ENCODE data around the gene OSMR.
"Not testable (repeated sequence)": the region's sequence is repeated elsewhere in the genome, so short reads cannot be mapped to it uniquely, and the experiment has no call there.

Gene OSMR

DNA sequence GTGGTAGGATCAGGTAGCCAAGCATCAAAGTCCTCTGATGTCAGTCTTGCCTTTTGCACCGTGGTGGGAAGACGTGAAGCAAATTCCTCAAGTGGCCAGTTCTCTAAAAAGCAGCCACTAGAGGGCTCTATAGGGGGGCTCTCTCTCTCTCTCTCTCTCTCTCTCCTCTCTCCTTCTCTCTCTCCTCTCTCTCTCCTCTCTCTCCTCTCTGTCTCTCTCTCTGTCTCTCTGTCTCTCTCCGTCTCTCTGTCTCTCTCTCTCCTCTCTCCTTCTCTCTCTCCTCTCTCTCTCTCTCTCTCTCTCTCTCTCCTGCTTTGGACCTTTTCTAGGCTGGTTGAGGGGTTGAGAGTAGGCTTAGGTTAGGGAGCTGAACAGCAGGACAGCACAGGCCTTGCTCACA lies 13.9 kb upstream of the OSMR start:
- peak; percentile 18 for DNase-seq

DNA sequence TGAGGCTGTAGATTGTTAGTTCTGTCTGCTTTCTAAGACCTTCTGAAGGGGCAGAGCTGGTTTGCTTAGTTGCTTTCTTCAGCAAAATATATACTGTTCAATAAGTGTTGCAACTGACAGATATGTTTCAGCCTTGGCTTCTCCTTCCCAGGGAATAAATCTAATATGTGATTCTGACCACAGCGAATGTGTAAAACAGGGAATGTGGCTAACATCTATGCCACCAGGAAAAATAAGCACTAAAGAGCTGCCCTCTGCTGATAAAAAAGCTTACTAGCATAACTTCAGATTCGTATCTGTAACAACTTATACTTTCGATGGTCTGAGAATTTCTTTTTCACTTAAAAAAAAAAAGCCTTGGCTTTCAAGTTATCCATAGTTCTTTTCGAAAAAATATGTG lies 13.0 kb upstream of the OSMR start:
- no peak for DNase-seq

GRCh38 chr5:38835887-38836286 lies 9.9 kb upstream of the OSMR start:
- DNase-seq, result no peak

DNA sequence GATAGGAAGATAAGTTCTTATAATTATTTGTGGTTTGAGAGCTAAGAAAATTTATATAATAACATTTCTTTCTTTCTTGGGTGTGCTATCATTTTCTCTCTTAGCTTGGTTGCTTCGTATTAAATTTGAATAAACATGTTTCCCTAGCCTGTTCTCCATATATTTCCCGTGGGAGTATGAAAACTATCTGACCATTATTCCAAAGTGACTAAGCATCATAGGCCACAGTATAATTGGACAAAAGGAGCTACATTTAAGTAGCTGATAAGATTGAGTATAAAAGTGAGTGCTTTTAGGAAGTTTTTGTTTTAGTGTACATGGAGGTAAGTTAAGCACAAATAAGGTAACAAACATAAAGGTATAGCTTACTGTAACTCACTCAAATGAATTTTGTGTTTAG lies 8.4 kb upstream of the OSMR start:
- no peak for DNase-seq

GRCh38 chr5:38837932-38838331 lies 7.9 kb upstream of the OSMR start:
- no peak for DNase-seq

- no peak for DNase-seq
Measured at GRCh38 chr5:38843665-38844064, 2.1 kb upstream of the OSMR start.

DNA sequence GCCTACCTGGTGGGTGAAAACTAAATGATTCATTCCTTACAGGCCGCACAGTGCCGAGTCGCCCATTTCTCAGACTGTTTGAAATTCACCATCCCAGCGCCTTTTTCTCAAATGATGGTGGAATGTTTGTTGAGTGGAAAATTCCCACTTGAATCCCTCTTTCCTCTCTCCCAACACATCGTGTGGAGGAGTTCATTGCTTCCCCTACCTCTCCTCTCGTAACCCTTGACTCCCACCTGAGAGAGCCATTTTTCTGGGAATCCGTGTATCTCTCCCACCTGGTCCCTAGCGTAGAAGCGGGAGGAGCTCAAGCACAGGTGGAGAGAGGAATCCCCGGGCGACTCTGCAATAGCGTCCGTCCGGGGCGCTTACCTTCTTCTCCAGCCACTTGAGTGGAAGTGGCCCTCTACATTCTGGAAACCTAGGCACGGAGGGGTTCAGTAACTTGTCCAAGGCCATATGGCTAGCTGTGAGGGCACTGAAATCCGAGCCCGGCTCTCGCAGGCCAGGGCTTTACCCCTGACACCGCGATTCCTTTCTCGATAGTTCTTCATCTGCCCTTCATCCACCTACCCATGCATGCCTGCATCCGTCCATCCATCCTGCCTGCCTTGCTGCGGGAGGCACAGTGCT lies 683 bp downstream of the OSMR start:
- DNase-seq, result no peak

GRCh38 chr5:38847559-38848347 lies 1.9 kb downstream of the OSMR start:
- no peak for DNase-seq

- DNase-seq, result no peak
Measured at GRCh38 chr5:38848637-38849036, 2.8 kb downstream of the OSMR start.

DNA sequence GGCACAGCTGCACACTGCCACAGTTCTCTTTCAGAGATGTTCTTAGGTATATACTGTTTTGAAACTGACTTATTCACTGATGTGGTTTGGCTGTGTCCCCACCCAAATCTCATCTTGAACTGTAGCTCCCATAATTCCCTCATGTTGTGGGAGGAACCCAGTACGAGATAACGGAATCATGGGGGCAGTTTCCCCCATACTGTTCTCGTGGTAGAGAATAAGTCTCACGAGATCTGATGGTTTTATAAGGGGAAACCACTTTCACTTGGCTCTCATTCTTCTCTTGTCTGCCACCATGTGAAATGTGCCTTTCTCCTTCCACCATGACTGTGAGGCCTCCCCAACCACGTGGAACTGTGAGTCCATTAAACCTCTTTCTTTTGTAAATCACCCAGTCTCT lies 5.8 kb downstream of the OSMR start:
- not testable (repeated sequence) for DNase-seq

GRCh38 chr5:38853753-38854470 lies 8.1 kb downstream of the OSMR start:
- no peak for DNase-seq

GRCh38 chr5:38854907-38855306 lies 9.1 kb downstream of the OSMR start:
- no peak for DNase-seq

GRCh38 chr5:38856660-38857059 lies 10.8 kb downstream of the OSMR start:
- no peak for DNase-seq

- DNase-seq, result no peak
Measured at GRCh38 chr5:38858839-38859238, 13.0 kb downstream of the OSMR start.

DNA sequence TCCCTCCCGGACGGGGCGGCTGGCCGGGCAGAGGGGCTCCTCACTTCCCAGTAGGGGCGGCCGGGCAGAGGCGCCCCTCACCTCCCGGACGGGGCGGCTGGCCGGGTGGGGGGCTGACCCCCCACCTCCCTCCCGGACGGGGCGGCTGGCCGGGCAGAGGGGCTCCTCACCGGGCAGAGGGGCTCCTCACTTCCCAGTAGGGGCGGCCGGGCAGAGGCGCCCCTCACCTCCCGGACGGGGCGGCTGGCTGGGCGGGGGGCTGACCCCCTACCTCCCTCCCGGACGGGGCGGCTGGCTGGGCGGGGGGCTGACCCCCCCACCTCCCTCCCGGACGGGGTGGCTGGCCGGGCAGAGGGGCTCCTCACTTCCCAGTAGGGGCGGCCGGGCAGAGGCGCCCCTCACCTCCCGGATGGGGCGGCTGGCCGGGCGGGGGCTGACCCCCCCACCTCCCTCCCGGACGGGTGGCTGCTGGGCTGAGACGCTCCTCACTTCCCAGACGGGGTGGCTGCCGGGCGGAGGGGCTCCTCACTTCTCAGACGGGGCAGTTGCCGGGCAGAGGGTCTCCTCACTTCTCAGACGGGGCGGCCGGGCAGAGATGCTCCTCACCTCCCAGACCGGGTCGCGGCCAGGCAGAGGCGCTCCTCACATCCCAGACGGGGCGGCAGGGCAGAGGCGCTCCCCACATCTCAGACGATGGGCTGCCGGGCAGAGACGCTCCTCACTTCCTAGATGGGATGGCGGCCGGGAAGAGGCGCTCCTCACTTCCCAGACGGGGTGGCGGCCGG lies 16.4 kb downstream of the OSMR start:
- not testable (repeated sequence) for DNase-seq

GRCh38 chr5:38866362-38867031 lies 20.7 kb downstream of the OSMR start:
- DNase-seq, result no peak

DNA sequence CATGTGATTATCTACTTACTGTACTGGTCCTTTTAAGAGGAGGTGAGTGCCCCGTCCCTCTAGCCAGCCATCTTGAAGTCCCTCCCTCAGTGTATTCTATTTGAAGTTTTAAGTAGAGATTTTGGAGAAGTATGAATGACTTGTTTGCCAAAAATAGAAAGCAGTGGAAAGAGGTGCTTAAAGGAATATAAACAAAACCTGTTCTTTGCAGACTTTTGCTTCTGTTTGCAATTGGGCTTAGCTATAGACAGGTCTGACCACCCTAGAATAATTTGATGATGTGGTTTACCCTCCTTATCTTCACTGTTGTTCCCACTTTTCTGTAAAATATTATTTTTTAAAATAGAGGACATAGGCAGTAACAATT lies 21.2 kb downstream of the OSMR start:
- no peak for DNase-seq

- no peak for DNase-seq
Measured at GRCh38 chr5:38867416-38867815, 21.6 kb downstream of the OSMR start.

GRCh38 chr5:38870595-38870994 lies 24.8 kb downstream of the OSMR start:
- DNase-seq, result no peak

DNA sequence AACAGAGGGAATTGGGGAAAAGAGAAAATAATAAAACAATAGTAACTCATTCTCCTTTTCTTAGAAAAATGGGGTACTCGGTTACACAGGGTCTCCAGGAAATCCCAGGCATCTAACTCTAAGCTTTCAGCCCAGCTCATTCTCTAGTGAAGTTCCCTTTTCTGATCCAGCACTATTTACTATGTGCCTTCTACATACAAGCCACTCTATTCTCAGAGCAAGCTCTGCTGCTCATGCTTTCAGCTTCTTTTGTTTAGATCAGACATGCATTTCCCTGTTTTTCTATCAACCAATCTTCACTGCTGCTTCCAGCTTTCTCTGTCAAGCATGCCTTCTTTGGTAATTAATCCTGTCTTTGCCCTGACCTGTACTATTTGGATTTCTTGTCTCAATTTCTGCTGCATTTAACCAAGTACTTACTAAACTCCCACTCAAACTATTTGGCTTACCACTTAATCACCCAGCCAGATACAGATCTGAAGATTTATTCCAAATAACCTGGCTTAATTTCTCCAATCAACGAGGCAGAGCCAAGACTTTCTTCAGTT lies 25.3 kb downstream of the OSMR start:
- DNase-seq, result no peak

- peak; percentile 2 for DNase-seq
Measured at GRCh38 chr5:38871790-38872551, 26.2 kb downstream of the OSMR start.

DNA sequence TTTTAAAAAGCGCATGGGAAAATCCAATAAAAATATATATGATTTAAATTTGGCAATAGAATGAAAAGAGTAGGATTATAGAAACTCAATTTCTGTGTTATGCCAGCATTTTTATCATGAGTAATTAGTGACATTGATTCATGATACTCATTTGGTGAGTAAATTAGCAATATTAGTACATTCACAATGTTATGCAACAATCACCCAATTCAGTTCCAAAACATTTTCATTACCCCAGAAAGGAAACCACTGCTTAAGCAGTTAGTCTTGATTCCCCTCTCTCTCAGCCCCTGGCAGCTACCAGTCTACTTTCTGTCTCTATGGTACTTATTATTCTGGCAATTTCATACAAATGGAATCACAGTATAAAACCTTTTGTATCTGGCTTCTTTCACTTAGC lies 27.0 kb downstream of the OSMR start:
- no peak for DNase-seq
